ENCODE results near the gene SEMA5B.

SEMA5B gene

GRCh38 chr3:123055352-123055751 lies 27.8 kb upstream of the SEMA5B start:
- DNase-seq = no peak

GRCh38 chr3:123054931-123055330 lies 27.4 kb upstream of the SEMA5B start:
- DNase-seq = no peak

GRCh38 chr3:123054109-123054778 lies 26.7 kb upstream of the SEMA5B start:
- DNase-seq = no peak

- DNase-seq = no peak
Measured at GRCh38 chr3:123053107-123053506, 25.5 kb upstream of the SEMA5B start.

- DNase-seq = no peak
Measured at GRCh38 chr3:123050666-123051065, 23.1 kb upstream of the SEMA5B start.

GRCh38 chr3:123048480-123049237 lies 21.1 kb upstream of the SEMA5B start:
- DNase-seq = no peak

- DNase-seq = no peak
Measured at GRCh38 chr3:123047062-123047319, 19.4 kb upstream of the SEMA5B start.

- no peak for DNase-seq
Measured at GRCh38 chr3:123046262-123047061, 18.9 kb upstream of the SEMA5B start.

- DNase-seq = no peak
Measured at GRCh38 chr3:123044981-123045763, 17.6 kb upstream of the SEMA5B start.

- no peak for DNase-seq
Measured at GRCh38 chr3:123042413-123042812, 14.8 kb upstream of the SEMA5B start.

GRCh38 chr3:123039178-123039577 lies 11.6 kb upstream of the SEMA5B start:
- no peak for DNase-seq

GRCh38 chr3:123038751-123039150 lies 11.2 kb upstream of the SEMA5B start:
- DNase-seq = no peak

GRCh38 chr3:123037015-123037375 lies 9.4 kb upstream of the SEMA5B start:
- DNase-seq = no peak

GRCh38 chr3:123036352-123037014 lies 8.9 kb upstream of the SEMA5B start:
- peak; percentile 19 for DNase-seq

- no peak for DNase-seq
Measured at GRCh38 chr3:123034996-123035395, 7.4 kb upstream of the SEMA5B start.

- DNase-seq = no peak
Measured at GRCh38 chr3:123034120-123034519, 6.6 kb upstream of the SEMA5B start.

- DNase-seq = no peak
Measured at GRCh38 chr3:123032057-123032456, 4.5 kb upstream of the SEMA5B start.

GRCh38 chr3:123031051-123031450 lies 3.5 kb upstream of the SEMA5B start:
- DNase-seq = no peak

- DNase-seq = no peak
Measured at GRCh38 chr3:123028233-123028828, 768 bp upstream of the SEMA5B start.

- no peak for DNase-seq
Measured at GRCh38 chr3:123026565-123027291, 835 bp downstream of the SEMA5B start.
